ENCODE results near the gene PCGF1.

The PCGF1 gene

DNA sequence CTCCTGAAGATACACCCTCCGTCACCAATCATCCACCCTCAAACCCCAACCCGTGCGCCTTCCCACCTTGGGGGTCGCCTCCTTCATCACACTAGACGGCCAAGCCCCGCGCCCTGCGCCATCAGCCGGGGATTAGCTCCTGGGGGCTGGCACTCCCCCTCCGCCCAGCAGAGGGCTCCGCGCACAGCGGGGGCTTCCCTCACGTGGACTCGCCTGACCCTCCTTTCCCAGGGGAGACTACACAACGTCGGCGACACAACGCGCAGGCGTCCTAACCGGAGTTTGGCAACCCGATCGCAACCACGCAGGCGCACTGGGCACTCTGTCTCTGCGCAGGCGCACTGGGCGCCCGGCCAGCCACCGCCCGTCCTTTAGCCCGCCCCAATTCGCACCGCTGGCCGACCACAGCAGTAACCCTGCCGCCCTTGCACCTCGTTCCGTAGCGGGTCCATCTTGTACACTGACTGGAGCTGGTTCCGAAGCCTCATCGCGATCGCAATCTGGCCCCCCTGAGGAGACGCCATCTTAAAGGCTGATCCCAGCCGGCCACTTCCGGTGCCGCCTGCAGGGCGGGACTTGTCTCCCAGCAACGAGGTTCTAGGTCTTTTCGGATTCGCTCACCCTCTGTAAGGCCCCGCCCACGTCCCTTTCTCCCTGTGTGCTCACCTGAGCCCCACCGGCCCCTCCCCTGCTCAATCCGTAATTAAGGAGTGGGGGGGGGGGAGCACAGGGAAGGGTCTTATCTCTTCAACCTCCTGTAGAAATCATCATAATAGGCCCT, at the start of gene PCGF1:
PCGF1 (minus strand) TSS at position 551 of the 781 bp plus-strand sequence; CDS start at position 524, 27 bp downstream.
- peak; percentile 96 for DNase-seq (ENCODE audit: low read depth)

DNA sequence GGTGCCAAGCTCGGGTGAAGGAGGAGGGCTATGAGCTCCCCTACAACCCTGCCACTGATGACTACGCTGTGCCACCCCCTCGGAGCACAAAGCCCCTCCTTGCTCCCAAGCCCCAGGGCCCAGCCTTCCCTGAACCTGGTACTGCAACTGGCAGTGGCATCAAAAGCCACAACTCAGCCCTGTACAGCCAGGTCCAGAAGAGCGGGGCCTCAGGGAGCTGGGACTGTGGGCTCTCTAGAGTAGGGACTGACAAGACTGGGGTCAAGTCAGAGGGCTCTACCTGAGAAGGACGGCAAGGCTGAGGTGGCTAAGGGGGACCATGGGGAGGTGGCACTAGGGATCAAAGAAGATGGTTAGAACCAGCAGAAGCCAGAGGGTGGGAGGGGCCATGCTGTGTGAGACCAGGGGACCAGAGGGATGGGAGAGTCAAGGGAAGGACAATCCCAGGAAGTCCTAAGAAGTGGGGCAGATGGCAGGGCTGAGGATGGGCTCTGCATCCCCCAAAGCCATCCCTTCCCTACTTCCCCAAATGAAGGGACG, 49.4 kb upstream of the PCGF1 start:
- DNase-seq (ENCODE audit: low read depth): no peak

DNA sequence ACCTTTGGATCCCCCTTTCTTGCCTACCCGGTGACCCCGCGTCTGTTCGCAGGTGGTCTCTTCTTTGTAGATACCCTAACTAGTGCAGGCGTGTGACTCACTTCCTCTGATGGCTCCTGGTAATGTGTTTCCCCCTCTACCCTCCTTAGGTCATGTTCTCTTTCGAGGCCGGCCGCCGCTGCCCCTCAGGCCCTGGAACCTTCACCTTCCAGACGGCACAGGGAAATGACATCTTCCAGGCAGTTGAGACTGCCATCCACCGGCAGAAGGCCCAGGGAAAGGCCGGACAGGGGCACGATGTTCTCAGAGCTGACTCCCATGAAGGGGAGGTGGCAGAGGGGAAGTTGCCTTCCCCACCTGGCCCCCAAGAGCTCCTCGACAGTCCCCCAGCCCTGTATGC, 48.7 kb upstream of the PCGF1 start:
- no peak for DNase-seq (ENCODE audit: low read depth)

DNA sequence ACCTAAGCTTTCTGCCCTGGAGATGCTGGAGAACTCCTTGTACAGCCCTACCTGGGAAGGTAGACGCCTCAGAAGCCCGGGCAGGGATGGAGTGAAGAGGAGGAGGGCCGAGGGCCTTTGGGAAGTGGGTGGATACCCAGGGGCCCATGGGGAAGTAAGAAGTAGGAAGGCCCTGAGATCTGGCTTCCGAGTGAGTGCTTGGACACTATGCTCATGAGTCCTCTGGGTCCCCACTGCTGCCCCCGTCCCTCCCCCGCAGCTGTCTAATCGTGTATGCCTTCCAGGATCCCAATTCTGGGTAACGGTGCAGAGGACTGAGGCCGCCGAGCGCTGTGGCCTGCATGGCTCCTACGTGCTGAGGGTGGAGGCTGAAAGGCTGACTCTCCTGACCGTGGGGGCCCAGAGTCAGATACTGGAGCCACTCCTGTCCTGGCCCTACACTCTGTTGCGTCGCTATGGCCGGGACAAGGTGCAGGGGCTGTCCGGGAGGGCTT, 48.2 kb upstream of the PCGF1 start:
- DNase-seq (ENCODE audit: low read depth): no peak

DNA sequence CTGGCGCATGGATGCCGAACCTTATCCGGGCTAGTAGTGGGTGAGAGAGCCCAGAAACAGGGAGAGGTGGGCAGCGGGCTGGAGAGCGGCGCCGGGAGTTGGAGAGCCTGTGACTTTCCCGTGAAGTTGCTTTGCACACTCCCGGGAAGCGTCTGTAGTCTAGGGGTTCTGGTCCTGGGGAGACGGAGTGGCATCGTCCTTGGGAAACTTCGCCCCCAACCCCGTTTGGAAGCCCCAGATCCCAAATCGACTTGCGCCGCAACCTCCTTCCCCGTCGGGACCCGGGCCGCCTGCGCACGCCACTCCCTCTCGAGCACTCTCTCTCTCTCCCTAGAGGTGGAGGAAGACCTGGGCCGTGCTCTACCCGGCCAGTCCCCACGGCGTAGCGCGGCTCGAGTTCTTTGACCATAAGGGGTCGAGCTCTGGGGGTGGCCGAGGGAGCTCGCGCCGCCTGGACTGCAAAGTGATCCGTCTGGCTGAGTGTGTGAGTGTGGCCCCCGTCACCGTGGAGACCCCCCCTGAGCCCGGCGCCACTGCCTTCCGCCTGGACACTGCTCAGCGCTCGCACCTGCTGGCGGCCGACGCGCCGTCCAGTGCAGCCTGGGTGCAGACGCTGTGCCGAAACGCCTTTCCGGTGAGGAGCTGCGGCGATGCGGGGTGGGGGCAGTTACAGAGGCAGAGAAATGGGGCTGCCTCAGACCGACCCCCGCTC, 47.5 kb upstream of the PCGF1 start:
- DNase-seq (ENCODE audit: low read depth): peak; percentile 31

DNA sequence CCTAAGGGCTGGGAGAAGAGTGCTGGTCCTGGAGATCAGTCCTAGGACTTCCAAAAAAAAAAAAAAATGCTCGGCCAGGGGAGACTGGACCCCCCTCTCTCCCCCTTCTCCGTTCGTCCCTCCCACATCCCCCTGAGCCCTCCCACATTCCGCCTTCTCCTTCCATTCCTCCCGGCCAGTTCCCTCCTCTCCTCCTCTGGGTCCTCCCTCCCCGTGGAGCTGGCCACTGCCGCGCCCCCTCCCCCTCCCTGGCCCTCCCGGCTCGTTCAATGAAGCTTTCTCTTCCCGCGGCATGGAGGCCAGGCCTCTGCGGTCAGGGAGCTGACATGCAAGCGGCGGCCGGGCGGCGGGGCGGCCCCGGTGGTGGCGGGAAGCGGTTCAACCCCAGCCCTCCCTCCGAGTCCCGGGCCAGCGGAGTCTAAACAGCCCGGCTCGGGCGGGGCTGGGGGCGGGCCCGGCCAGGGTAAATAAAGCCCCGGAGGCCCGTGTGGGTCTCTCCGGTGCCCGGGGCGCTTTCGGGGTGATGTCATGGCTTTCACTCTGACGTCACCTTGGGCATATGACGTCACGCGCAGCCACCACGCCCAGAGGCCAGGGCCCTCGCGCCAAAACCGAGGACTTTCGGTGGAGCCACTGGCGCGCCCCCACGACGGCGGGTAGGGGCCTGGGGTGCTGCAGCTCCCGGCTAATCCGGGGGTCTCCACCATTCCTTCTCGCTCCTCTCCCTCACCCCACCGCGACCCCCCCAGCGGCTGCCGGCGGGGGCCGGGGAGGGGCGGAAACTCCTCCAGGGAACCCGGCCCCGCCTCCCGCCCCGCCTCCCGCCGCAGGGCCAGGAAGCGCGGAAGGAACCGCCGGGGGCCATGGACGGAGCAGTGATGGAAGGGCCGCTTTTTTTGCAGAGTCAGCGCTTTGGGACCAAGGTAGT, 46.7 kb upstream of the PCGF1 start, which contains the start of the genes DOK1 and LOXL3:
DOK1 (plus strand) TSS at position 829 of the 928 bp plus-strand sequence; CDS start at position 864, 35 bp downstream.
LOXL3 (minus strand) TSS at position 51 of the 928 bp plus-strand sequence. CDS start 1,308 bp downstream, outside the sequence.
- DNase-seq (ENCODE audit: low read depth): peak; percentile 96

DNA sequence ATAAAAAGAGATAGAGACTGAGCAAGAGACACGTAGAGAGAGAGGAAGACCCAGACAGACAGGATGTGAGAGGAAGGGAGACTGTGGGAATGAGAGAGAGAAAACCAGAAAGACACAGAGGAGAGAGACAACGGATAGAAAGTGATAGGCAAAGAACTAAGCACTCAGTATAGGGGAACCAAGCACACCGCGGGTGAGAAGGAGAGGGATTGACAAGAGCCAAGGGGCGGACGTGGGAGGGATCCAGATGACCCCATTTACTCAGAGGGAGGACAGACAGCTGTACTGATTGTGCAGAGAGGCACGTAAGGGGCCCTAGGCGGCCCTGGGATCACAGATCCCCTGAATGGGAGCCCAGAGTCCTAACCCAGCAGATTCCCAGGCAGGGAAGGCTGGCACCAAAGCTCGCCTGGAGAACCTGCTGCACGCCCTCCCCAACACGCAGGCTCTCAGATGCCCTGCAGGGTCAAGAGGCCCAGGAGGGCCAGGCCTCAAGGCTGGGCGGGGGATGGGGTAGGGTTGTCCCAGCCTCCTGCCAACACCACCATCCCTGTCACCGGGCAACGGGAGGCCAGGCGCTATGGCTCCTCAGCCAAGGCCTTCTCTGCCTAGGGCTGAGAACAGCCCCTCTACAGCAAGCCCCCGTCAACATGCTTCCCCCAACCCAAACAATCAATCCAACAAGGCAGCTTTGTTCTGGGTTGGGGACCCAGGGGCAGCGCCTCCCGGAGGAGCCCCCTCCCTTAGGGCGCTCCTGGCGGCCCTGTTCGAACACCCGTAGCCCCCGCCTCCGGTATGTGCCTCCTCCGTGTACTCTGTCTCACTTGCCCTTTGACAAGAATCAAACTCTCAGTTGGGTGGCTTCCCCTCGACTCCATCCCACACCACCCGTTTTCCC, 45.7 kb upstream of the PCGF1 start:
- peak; percentile 52 for DNase-seq (ENCODE audit: low read depth)

DNA sequence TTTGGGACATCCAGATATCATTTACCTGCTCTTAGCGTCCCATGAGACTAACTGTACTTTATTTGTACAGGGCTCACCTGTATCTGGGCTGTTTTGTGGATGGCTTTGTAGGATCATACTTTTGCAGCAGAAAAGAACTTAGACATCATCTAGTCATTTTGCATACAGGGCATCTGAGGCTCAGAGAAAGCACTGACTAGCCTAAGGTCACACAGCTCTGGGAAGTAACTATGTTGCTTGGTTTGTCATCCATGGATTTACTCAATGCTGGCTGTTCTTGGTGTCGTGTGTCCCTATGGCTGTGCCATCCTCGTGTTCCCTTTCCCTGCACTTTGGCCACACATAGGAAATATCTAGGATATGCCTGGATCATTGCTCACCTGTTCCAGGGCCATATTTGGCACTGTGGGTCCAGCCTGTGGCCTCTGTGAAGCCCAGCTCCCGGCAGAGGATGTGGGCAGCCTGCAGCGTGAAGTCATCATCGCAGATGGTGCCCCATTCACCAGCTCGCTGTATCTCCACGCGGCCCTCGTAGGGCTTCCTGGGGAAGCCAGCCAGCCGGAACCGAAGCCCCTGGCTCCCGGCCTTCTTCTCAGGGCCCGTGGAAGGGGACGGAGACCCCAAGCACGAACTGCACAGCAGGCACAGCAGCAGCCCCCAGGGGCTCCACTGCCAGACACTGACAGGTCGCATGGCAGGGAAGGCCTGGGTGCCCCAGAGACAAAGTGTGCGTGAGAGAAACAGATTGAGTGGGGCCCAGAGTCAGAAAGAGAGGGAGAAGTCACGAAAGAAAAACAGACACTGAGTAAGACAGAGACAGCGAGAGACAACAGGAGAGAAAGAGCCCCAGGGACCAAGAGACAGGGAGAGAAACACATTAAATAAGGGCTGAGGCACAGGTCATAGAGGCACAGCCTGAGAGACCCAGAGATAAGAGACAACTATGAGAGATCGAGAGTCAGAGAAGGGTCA, 44.7 kb upstream of the PCGF1 start:
- no peak for DNase-seq (ENCODE audit: low read depth)

DNA sequence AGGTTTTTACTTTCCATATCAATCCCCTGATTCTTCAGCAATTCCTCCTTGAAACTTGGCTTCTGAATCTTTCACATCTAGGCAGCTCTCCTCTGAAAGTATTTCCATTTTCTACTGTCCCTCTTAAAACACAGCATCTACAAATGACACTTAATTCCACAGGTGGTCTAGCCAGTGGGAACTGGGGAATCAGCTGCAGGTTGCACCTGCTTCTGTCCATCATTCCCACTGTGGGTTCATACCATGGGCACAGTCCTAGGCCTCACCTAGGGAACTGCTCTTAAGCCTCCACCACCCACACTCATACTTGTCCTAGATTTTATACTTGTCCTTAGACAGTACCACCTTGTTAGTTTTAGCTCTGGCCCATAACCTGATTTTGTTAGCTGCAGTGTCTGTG, 44.0 kb upstream of the PCGF1 start:
- DNase-seq (ENCODE audit: low read depth): no peak

DNA sequence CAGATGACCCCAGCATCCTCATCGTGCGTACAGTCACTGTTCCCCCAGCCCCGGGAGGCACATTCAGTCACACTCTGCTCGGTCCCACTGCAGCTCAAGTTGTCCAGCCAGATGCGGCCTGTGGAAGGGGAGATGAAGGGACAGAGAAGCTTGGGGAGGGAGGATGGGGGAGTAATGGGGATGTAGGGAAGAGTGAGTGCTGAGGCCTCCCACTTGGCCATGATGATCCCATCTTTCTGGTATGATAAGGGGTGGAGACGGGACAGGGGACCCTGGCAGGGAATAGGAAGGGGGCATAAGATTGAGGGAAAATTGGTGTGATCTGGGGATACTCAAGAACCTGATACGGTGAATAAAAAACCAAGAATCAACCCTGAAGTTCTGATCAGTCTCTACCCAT, 42.7 kb upstream of the PCGF1 start:
- no peak for DNase-seq (ENCODE audit: low read depth)

DNA sequence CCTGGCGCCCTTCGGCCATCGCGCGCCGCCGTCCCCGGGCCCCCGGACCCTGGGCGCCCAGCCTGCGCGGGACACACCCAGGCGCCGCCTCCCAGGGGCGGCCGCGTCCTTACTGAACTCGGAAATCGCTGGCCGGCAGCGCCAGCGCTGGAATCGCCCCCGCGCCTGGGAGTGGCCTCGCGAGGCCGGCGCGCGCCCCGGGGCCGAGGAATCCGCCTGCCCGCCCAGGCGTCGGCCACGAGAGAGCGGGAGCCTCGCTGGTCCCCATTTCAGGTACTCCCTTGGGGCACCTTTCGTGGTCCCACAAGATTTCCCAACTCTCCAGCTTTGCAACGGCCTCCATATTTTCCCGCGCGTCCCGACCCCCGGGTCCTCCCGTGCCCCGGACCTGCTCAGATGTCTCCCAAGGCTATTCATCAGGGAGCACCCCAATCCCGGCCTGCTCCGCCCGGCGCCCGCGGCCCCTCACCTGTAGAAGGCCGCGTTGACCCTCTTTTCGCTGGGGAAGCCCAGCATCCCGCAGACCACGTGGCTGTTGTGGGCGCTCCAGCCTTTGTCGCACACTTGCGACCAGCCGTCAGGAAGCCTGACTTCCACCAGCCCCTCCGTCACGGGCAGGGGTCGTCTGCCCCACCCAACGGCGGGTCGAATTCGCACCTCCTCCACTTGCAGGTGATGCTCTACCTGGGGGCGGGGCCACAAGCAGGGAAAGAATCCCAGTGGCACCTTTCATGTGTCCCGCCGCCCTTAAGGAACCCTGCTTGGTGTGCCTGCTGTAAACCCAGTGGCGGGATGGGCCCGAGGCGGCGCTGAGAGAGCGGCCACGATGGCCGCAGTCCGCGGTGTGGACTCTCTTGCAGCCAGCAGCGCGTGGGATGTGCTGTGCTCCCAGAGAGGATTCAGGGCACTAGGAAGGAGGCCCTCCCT, 41.7 kb upstream of the PCGF1 start:
- peak; percentile 33 for DNase-seq (ENCODE audit: low read depth)

DNA sequence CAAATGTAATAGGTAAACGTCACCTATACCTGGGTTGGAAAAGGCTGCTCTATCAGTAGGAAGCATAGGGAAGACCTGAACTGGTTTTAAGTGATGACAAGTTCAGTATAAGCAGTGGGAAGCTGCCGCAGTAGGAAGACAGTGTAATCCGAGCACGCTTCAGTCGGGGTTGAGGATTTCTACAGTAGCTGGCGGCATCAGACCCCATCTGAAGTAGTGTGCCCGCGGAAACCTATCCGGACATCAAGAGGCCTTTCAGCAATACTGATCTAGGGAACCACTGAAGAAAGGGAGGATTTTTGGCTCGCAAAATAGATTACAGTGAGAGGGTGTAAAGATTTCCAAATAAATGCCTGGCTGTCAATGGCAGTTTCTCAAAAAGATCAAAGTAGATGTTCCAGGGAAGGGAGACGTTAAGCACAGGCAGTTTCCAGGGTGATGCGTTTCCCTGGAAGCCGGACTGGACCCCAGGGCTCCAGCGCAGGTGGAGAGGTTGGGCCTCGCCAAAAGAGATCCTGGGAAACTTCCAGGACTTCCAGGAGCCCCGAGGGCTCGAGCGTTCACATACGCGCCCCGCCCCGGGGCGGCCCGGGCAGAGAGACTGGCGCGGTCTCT, 40.9 kb upstream of the PCGF1 start:
- DNase-seq (ENCODE audit: low read depth): no peak

DNA sequence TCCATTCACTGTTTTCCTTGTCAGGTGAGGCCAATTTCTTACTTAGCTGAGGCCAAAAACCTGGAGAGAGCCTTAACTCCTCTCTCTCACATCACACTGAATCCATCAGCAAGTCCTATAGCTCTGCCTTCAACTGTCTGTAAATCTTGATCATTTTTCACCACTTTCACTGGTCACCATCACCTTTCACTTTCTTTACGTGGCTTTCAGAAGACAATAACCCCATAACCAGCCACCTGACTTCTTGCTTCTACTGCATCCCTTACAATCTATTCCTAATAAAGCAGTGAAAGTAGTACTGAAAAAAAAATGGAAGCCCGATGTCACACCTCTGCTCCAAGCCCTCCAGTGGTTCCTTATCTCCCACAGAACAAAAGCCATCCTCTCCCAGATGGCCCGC, 38.5 kb upstream of the PCGF1 start:
- no peak for DNase-seq (ENCODE audit: low read depth)

DNA sequence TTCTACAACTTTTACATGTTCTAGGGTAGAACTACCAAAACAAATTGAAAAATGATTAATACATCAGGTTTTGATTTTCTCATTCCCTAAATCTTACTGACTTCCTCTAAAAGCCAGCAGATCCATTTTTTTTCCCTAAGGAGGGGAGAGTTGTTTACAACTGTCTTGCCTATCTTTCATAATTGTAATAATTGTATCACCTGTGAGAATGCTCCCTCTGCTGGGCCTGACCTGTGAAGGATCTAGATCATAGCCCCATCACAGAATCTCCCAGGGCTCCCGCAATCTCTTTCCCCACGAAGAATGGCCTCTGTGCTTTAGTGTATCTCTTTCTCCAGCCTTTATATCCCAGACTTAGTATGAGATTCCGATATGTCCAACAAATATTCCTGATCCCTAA, 37.1 kb upstream of the PCGF1 start:
- no peak for DNase-seq (ENCODE audit: low read depth)

DNA sequence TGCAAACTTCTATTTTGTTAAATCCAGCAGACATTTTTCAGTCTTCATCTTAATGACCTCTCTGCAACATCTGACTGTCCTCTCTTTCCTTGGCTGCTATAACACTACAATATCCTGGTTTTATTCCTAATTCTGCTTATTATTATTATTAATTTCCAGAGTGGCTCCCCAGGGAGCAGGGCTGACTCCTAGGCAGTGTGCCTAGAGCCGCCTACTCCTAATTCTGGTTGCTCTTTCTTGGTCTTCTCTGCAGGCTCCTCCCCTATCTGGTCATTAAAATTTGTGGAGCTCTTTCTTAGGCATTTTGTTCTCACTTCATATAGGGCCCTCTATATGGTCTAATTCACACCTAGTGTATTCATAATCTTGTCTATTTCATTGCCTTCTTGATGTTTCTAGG, 35.5 kb upstream of the PCGF1 start:
- no peak for DNase-seq (ENCODE audit: low read depth)

DNA sequence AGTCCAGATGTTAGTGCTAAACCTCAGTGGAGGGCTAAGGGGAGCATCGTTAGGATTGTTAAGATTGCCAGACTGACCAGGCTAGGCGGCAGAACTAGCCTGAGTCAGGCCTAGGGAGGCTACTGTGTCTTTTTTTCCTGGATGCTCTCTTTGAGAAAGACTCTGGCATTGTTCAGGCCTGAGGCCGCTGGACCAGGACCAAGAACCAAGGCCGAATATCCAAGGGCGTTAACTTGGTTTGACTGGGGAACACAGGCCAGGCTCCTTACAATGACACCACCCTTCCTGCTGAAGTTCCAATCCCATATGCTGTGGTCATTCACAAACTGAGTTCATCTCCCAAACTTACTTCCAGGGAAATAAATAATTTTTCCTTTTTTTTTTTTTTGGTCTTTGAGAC, 32.8 kb upstream of the PCGF1 start:
- DNase-seq (ENCODE audit: low read depth): peak; percentile 34

DNA sequence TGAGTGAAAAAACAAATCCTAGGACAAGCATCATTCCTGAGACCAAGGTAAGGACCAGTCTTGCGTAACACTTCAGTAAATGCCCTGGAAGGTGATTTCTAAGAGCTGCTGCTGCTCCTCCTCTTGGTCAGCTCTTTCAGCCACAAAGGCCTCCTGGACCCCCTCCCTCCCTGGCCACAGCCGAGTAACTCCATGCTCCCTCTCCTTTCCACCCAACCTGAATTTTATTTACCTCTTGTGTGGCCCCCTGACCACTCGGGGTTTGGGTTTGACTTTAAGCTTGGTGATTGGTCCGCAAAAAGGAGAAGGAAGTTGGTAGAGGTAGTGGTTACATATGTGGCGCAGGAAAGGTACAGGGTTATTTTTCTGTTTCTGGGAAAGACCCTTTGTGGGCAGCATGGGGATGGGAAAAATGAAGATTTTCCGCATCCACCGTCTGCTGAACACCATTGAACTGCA, 31.4 kb upstream of the PCGF1 start:
- DNase-seq (ENCODE audit: low read depth): no peak

DNA sequence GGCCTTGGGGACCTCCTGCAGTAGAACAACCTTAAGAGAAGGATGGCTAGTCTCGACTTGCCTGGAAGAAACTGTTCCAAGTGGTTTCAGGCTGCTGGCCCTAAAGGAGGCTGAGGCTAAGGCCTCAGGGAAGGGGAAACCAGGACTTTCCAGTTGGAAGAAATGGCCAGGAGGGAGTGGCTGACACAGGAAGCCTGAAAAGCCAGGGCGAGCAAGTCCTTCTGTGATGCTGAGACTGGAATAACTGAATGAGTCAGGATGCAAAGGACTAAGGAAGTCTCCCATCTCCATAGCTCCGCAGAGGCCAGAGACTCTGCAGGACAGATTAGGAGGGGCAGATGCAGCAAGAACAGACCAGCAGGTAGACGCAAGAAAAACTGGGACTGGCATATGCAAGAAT, 29.6 kb upstream of the PCGF1 start:
- DNase-seq (ENCODE audit: low read depth): no peak
